Loucy (cell line): ENCODE measurements around the gene JAZF1.

Experiments used
- H2AFZ ChIP-seq: fragments of 200-600 bp; sonication (generic); 2 replicates; pipeline ENCODE4 v1.6.0; 2016; ENCODE audit warnings: antibody characterized with exemption, mild to moderate bottlenecking, low read length, moderate library complexity
- H3F3A ChIP-seq: fragments of 200-600 bp; 2 replicates; pipeline ENCODE4 v1.6.0; 2016; ENCODE audit warnings: antibody characterized with exemption, low read depth, mild to moderate bottlenecking
- H3K27me3 ChIP-seq: fragments of 200-600 bp; sonication (generic); 2 replicates; pipeline ENCODE4 v1.6.1; 2014; ENCODE audit warnings: low read length, mild to moderate bottlenecking; ENCODE audit not compliant: insufficient read depth, poor library complexity, severe bottlenecking
- H3K36me3 ChIP-seq: fragments of 200-600 bp; sonication (generic); 2 replicates; pipeline ENCODE4 v1.6.1; 2016; ENCODE audit warnings: low read length; ENCODE audit not compliant: insufficient read depth
- H3K4me1 ChIP-seq: fragments of 200-600 bp; sonication (generic); 2 replicates; pipeline ENCODE4 v1.5.1; 2014; ENCODE audit warnings: low read length, mild to moderate bottlenecking; ENCODE audit not compliant: insufficient read depth, poor library complexity, severe bottlenecking
- H3K4me2 ChIP-seq: fragments of 200-600 bp; sonication (generic); 2 replicates; pipeline ENCODE4 v1.6.0; 2014; ENCODE audit warnings: antibody characterized with exemption, low read length, low read depth, mild to moderate bottlenecking; ENCODE audit not compliant: poor library complexity, severe bottlenecking
- H3K4me3 ChIP-seq: fragments of 200-600 bp; sonication (generic); 2 replicates; pipeline ENCODE4 v1.5.1; 2014; ENCODE audit warnings: low read length, mild to moderate bottlenecking, mixed read lengths; ENCODE audit not compliant: poor library complexity, severe bottlenecking
- H3K79me2 ChIP-seq: fragments of 200-600 bp; sonication (generic); 2 replicates; pipeline ENCODE4 v1.6.1; 2014; ENCODE audit warnings: low read length; ENCODE audit not compliant: insufficient read depth
- H3K9ac ChIP-seq: fragments of 200-600 bp; sonication (generic); 2 replicates; pipeline ENCODE4 v1.6.0; 2014; ENCODE audit warnings: mild to moderate bottlenecking, low read depth, low read length, moderate library complexity; ENCODE audit not compliant: poor library complexity, severe bottlenecking
- H3K9me2 ChIP-seq: fragments of 200-600 bp; sonication (generic); replicated peaks from 2 replicates; pipeline ENCODE4 v1.6.1; 2016; ENCODE audit warnings: low read depth, low read length, mixed read lengths
- H3K9me3 ChIP-seq: fragments of 200-600 bp; sonication (generic); 2 replicates; pipeline ENCODE4 v1.6.1; 2014; ENCODE audit warnings: mild to moderate bottlenecking, antibody characterized with exemption, low read length, low read depth; ENCODE audit not compliant: insufficient read depth
- H4K20me1 ChIP-seq: fragments of 200-600 bp; sonication (generic); 2 replicates; pipeline ENCODE4 v1.6.0; 2014; ENCODE audit warnings: antibody characterized with exemption, low read length, mild to moderate bottlenecking; ENCODE audit not compliant: insufficient read depth, poor library complexity, severe bottlenecking
- CTCF ChIP-seq: fragments of 200-600 bp; sonication (generic); conservative IDR thresholded peaks from 2 replicates; pipeline ENCODE4 v1.5.1; 2014; ENCODE audit warnings: mild to moderate bottlenecking, antibody characterized with exemption, low read length
- EZH2phosphoT487 ChIP-seq: fragments of 200-600 bp; IDR thresholded peaks from 2 replicates; pipeline ENCODE4 v1.6.1; 2018; ENCODE audit warnings: antibody characterized with exemption, mild to moderate bottlenecking, moderate library complexity, borderline replicate concordance

The JAZF1 gene

GRCh38 chr7:27971171-27971812, 209.3 kb downstream of the JAZF1 start:
- Histone ChIP-seq H3K79me2 (no peaks in the 10 kb centered on the region), H3K9me3 (no peaks in the 10 kb centered on the region), H3K9me2 (no peaks in the 10 kb centered on the region), H3K36me3 (no peaks in the 10 kb centered on the region), H4K20me1 (no peaks in the 10 kb centered on the region), H3K9ac (no peak overlapping the region), H3K4me2 (peak overlapping the region; percentile 69), H3F3A (no peaks in the 10 kb centered on the region), H3K4me3 (no peak overlapping the region), H2AFZ (no peak overlapping the region), H3K27me3 (no peaks in the 10 kb centered on the region), H3K4me1 (peaks cover 31% of the 10 kb centered on the region)
- no peak for TF ChIP-seq EZH2phosphoT487
- no peak for TF ChIP-seq CTCF

- Histone ChIP-seq H3K9me2 (no peaks in the 10 kb centered on the region), H3K36me3 (no peaks in the 10 kb centered on the region), H3K4me3 (no peak overlapping the region), H3K9me3 (no peaks in the 10 kb centered on the region), H3K27me3 (no peaks in the 10 kb centered on the region), H3K4me2 (no peak overlapping the region), H3K9ac (no peak overlapping the region), H3K4me1 (peaks cover 36% of the 10 kb centered on the region), H4K20me1 (no peaks in the 10 kb centered on the region), H3F3A (no peaks in the 10 kb centered on the region), H3K79me2 (no peaks in the 10 kb centered on the region), H2AFZ (no peak overlapping the region)
- TF ChIP-seq EZH2phosphoT487 (no peak), CTCF (no peak)
Measured at GRCh38 chr7:27970350-27970749, 210.2 kb downstream of the JAZF1 start.

GRCh38 chr7:27969346-27969745, 211.2 kb downstream of the JAZF1 start:
- H4K20me1 ChIP-seq, result no peaks in the 10 kb centered on the region
- peaks cover 36% of the 10 kb centered on the region for H3K4me1 ChIP-seq
- no peaks in the 10 kb centered on the region for H3K36me3 ChIP-seq
- no peak for TF ChIP-seq CTCF
- TF ChIP-seq EZH2phosphoT487, result no peak
- H3K9me3 ChIP-seq, result no peaks in the 10 kb centered on the region
- H3K4me2 ChIP-seq, result no peak overlapping the region
- H3F3A ChIP-seq, result no peaks in the 10 kb centered on the region
- no peaks in the 10 kb centered on the region for H3K27me3 ChIP-seq
- H2AFZ ChIP-seq, result no peak overlapping the region
- no peaks in the 10 kb centered on the region for H3K9me2 ChIP-seq
- no peak overlapping the region for H3K4me3 ChIP-seq
- H3K79me2 ChIP-seq, result 0 out of 2 replicates have a peak, but pooled peaks cover under 1% of the 10 kb centered on the region
- H3K9ac ChIP-seq, result no peak overlapping the region
